GM23248 (cell line): ENCODE data around the gene ZNF750.

Source experiments
- EZH2 ChIP-seq: fragments of 200-600 bp; sonication (generic); IDR thresholded peaks from 2 replicates; pipeline ENCODE4 v1.6.1; 2018; ENCODE audit warnings: antibody characterized with exemption, mild to moderate bottlenecking; ENCODE audit not compliant: insufficient read depth, poor library complexity, severe bottlenecking
- EZH2phosphoT487 ChIP-seq: fragments of 200-600 bp; sonication (generic); IDR thresholded peaks from 2 replicates; pipeline ENCODE4 v1.6.1; 2018; ENCODE audit warnings: antibody characterized with exemption, moderate library complexity, mild to moderate bottlenecking, low read depth; ENCODE audit not compliant: insufficient read depth

DNA sequence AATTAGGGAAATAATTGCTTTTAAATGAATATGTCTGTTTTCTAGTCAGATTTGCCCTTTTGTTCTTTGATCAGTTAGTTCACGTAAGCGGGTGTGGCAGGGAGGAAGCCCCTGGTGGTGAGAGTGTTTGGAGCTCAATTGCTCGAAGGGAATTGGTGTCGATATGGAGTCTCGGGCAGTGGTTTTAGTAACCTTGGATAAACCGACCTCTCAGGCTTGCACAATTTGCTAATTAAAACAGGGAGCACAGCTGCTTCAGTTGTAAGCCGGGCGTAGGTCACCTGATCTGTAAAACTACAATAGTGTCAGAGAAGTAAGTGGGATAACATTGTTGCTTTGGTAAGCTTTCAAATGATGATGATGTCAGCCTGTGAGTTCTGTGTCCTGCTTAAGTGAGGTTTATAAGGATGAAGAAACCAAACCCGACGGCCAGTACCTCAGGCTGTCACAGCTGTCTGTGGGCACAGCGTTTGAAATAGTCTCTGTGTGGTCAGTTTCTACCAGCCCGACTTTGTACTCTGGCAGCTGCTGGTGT is 2.9 kb downstream of the ZNF750 start:
- no peak for TF ChIP-seq EZH2
- TF ChIP-seq EZH2phosphoT487: no peak
